Endothelial cell (in vitro differentiated cells): ENCODE measurements around the gene PID1. TPM values are rescaled to one million over a fixed set of nuclear protein-coding genes. Genes with fewer than 3 reads are reported as not detected.

ENCODE experiments used
- DNase-seq: peaks from one replicate; pipeline ENCODE4 v3.0.0; 2021; ENCODE audit warnings: low spot score
- H3K27ac Mint-ChIP-seq: one replicate; pipeline ENCODE4 v1.8.0; 2021; ENCODE audit warnings: mixed read lengths, inconsistent platforms; ENCODE audit not compliant: unreplicated experiment
- H3K27me3 Mint-ChIP-seq: one replicate; pipeline ENCODE4 v1.8.0; 2021; ENCODE audit warnings: mild to moderate bottlenecking, moderate library complexity, mixed read lengths, inconsistent platforms; ENCODE audit not compliant: unreplicated experiment
- H3K36me3 Mint-ChIP-seq: one replicate; pipeline ENCODE4 v1.8.0; 2021; ENCODE audit warnings: mild to moderate bottlenecking, low read depth, mixed read lengths, inconsistent platforms; ENCODE audit not compliant: unreplicated experiment
- H3K4me1 Mint-ChIP-seq: one replicate; pipeline ENCODE4 v1.8.0; 2021; ENCODE audit warnings: mild to moderate bottlenecking, mixed read lengths, inconsistent platforms; ENCODE audit not compliant: unreplicated experiment
- H3K4me3 Mint-ChIP-seq: one replicate; pipeline ENCODE4 v1.8.0; 2021; ENCODE audit warnings: mild to moderate bottlenecking, mixed read lengths, inconsistent platforms; ENCODE audit not compliant: unreplicated experiment
- H3K9me3 Mint-ChIP-seq: one replicate; pipeline ENCODE4 v1.8.0; 2021; ENCODE audit warnings: mixed read lengths, inconsistent platforms; ENCODE audit not compliant: unreplicated experiment
- total RNA-seq: library from RNA; stranded (reverse); fragmentation: NEBNext Ultra II Directional; extraction: Animal tissue kit (Norgen Biotek cat#: 25700); gene quantifications from one replicate; pipeline ENCODE4 v1.2.1, GENCODE V29; 2021; ENCODE audit not compliant: unreplicated experiment
- TF ChIP-seq, protein P1 (sequence below): fragments of 200-600 bp; sonication (generic); IDR thresholded peaks from one replicate; pipeline ENCODE4 v1.5.0; 2021; ENCODE audit warnings: antibody characterized with exemption; ENCODE audit not compliant: unreplicated experiment

Gene PID1
- total RNA-seq, 1 donor from 2014 or later = not detected

DNA sequence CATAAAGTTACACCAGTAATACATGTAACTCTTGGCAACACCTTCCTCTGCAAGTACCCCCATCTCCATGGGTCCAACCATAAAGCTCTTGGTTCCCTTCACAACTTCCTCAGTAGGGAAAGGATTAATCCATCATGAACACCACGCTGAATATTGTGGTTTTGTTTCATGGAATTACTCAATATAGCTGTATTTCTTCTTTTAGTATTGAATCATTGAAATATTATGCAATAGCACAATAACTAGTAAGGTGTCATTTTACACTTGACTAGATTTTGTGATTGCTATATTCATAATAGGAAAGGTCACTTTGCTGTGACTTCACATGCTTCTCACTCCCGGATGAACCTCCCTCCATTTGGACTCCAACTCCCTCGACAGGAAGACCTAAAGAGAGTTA is 29.7 kb upstream of the PID1 start:
- no peaks in the 10 kb centered on the region for H3K9me3 Mint-ChIP-seq
- no peak for DNase-seq
- no peak overlapping the region for H3K4me3 Mint-ChIP-seq
- TF ChIP-seq, protein P1, sequence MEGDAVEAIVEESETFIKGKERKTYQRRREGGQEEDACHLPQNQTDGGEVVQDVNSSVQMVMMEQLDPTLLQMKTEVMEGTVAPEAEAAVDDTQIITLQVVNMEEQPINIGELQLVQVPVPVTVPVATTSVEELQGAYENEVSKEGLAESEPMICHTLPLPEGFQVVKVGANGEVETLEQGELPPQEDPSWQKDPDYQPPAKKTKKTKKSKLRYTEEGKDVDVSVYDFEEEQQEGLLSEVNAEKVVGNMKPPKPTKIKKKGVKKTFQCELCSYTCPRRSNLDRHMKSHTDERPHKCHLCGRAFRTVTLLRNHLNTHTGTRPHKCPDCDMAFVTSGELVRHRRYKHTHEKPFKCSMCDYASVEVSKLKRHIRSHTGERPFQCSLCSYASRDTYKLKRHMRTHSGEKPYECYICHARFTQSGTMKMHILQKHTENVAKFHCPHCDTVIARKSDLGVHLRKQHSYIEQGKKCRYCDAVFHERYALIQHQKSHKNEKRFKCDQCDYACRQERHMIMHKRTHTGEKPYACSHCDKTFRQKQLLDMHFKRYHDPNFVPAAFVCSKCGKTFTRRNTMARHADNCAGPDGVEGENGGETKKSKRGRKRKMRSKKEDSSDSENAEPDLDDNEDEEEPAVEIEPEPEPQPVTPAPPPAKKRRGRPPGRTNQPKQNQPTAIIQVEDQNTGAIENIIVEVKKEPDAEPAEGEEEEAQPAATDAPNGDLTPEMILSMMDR = no peak
- H3K27ac Mint-ChIP-seq = no peak overlapping the region
- H3K36me3 Mint-ChIP-seq = no peaks in the 10 kb centered on the region
- H3K4me1 Mint-ChIP-seq = no peaks in the 10 kb centered on the region
- H3K27me3 Mint-ChIP-seq = no peaks in the 10 kb centered on the region

DNA sequence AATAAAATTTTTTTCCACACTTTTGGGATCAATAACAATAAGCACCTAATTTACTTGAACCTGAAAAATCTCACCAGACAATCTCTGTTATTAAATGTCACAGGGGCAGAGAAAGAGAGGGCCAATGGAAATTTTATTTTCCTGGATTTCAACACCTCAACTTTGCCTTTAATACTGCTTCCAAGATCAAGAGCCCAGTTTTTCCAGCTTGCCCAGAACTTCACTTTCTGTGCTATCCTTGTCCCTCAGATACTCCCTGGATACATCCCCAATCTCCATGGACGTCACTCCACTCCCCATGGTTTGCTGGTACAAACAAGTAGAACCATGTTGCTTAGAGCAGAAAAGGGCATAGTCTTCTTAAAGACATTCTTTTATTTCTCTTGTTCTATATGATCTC is 29.3 kb upstream of the PID1 start:
- H3K27ac Mint-ChIP-seq = no peak overlapping the region
- TF ChIP-seq, protein P1 = no peak
- H3K4me1 Mint-ChIP-seq = no peaks in the 10 kb centered on the region
- H3K4me3 Mint-ChIP-seq = no peak overlapping the region
- DNase-seq = no peak
- H3K27me3 Mint-ChIP-seq = no peaks in the 10 kb centered on the region
- H3K36me3 Mint-ChIP-seq = no peaks in the 10 kb centered on the region
- H3K9me3 Mint-ChIP-seq = no peaks in the 10 kb centered on the region

DNA sequence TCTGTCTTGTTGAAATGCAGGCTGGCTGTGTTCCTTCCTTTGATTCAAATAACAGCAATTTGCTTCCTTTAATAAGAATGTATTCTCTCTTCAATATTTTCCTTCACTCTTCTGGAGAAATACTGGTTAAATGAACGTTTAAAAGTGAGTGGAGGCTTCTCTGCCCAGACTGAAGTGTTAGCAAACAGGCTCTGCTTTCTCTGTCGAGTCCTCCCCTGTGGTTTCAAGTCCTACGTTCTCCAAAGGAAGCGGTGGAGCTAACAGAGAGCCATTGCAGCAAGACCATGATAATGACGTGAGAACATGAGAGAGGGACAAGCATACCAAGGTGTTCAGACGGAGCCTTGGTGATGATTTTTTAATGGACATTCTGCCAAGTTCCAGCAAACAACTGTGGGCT is 26.2 kb upstream of the PID1 start:
- H3K36me3 Mint-ChIP-seq = no peaks in the 10 kb centered on the region
- DNase-seq = no peak
- H3K27ac Mint-ChIP-seq = no peak overlapping the region
- no peaks in the 10 kb centered on the region for H3K4me1 Mint-ChIP-seq
- no peaks in the 10 kb centered on the region for H3K27me3 Mint-ChIP-seq
- no peaks in the 10 kb centered on the region for H3K9me3 Mint-ChIP-seq
- TF ChIP-seq, protein P1 = no peak
- no peak overlapping the region for H3K4me3 Mint-ChIP-seq

DNA sequence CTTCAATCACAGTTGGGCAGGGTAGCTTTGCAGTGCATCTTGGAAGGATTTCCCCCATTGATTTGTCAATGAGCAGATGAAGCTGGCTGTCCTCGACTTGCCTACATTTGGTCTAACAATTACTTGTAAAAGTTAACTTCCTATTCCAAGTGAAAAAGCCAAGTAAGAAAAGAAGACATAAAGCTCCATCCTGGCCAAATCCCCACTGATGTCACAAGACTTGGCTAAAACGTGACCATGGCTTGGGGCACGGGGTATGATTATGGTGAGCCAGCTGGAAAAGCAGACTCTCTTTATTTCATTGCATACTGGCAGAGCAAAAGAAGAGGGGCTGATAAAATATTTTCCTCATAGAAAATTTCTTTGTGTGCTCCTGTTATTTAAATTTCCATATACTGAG is 25.4 kb upstream of the PID1 start:
- TF ChIP-seq, protein P1 = no peak

DNA sequence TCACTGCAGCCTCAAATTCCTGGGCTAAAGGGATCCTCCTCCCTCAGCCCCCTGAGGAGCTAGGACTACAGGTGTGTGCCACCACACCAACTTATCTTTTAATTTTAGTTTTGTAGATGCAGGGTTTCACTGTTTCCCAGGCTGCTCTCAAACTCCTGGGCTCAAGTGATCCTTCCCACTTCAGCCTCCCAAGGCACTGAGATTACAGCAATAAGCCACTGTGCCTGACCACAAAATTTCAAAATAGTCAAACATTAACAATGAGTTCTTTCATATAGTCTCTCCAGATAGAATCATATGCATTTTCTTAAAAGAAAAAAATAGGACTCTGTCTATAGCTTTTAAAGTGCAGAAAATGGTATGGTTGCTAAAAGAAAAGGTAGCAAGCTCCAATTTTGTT is 24.9 kb upstream of the PID1 start:
- TF ChIP-seq, protein P1 = no peak
- no peaks in the 10 kb centered on the region for H3K4me1 Mint-ChIP-seq
- no peaks in the 10 kb centered on the region for H3K36me3 Mint-ChIP-seq

More for the DNA sequence above, 25.4 kb upstream of the PID1 start:
- Mint-ChIP-seq H3K27ac (no peak overlapping the region), H3K36me3 (no peaks in the 10 kb centered on the region), H3K4me1 (no peaks in the 10 kb centered on the region), H3K27me3 (no peaks in the 10 kb centered on the region), H3K4me3 (no peak overlapping the region), H3K9me3 (no peaks in the 10 kb centered on the region)
- no peak for DNase-seq

More for the DNA sequence above, 24.9 kb upstream of the PID1 start:
- Mint-ChIP-seq H3K27ac (no peak overlapping the region), H3K9me3 (no peaks in the 10 kb centered on the region), H3K27me3 (no peaks in the 10 kb centered on the region), H3K4me3 (no peak overlapping the region)
- no peak for DNase-seq
